HL-60/S4 treated with phorbol 12-myristate 13-acetate at 8.2 ng/mL for 4 days and 3 days (cell line): Measurements from ENCODE around the gene TIMM8B.
"Not testable (repeated sequence)": the region's sequence is repeated elsewhere in the genome, so short reads cannot be mapped to it uniquely, and the experiment has no call there.

Experiments used
- in situ Hi-C: fragments of 300-500 bp; cut with MboI; formaldehyde crosslinking; loops from 2 replicates; pipeline ENCODE4 v1.15.0; 2022; ENCODE audit warnings: low sequenced_read_pairs

TIMM8B gene

GRCh38 chr11:112082729-112083128 lies 3.8 kb downstream of the TIMM8B start:
- in situ Hi-C loops: no loop called here

- in situ Hi-C loops: no loop called here
Observed at GRCh38 chr11:112073941-112074811, 12.4 kb downstream of the TIMM8B start, which contains the start of the genes NKAPD1 and PIH1D2. Gene NKAPD1, plus strand, starts transcription at chr11:112074299. Its CDS starts 1,276 bp downstream, at chr11:112075575. Gene PIH1D2, minus strand, starts transcription at chr11:112074017. Its CDS starts 843 bp downstream, at chr11:112073174.

- in situ Hi-C loops: no loop called here
Observed at GRCh38 chr11:112062923-112063322, 23.6 kb downstream of the TIMM8B start.

GRCh38 chr11:112058103-112058502 lies 28.5 kb downstream of the TIMM8B start:
- in situ Hi-C loops: no loop called here

- in situ Hi-C loops: no loop called here
Observed at GRCh38 chr11:112057170-112057569, 29.4 kb downstream of the TIMM8B start.

GRCh38 chr11:112051768-112052167 lies 34.8 kb downstream of the TIMM8B start:
- in situ Hi-C loops: no loop called here

- in situ Hi-C loops: no loop called here
Observed at GRCh38 chr11:112050721-112051120, 35.8 kb downstream of the TIMM8B start.

GRCh38 chr11:112049777-112050176 lies 36.8 kb downstream of the TIMM8B start:
- in situ Hi-C loops: no loop called here

- in situ Hi-C loops: not testable (repeated sequence)
Observed at GRCh38 chr11:112048256-112048655, 38.3 kb downstream of the TIMM8B start.

GRCh38 chr11:112046647-112047046 lies 39.9 kb downstream of the TIMM8B start:
- in situ Hi-C loops: not testable (repeated sequence)

GRCh38 chr11:112044961-112045360 lies 41.6 kb downstream of the TIMM8B start:
- in situ Hi-C loops: no loop called here

- in situ Hi-C loops: no loop called here
Observed at GRCh38 chr11:112042961-112043304, 43.6 kb downstream of the TIMM8B start.

GRCh38 chr11:112042161-112042960 lies 44.2 kb downstream of the TIMM8B start:
- in situ Hi-C loops: no loop called here

- in situ Hi-C loops: no loop called here
Observed at GRCh38 chr11:112037527-112037926, 49.0 kb downstream of the TIMM8B start.
